Body of pancreas (tissue), 4 donors: ENCODE data around the gene KCND3.

ENCODE experiments used
- CTCF ChIP-seq, 7 experiments: fragments of 450-650 bp in 4 of 7; fragments of 200-600 bp in 3 of 7; sonication (generic) in 3 of 7; IDR thresholded peaks; one replicate each; pipeline ENCODE4 v1.5.1; 2016 to 2019; ENCODE audit warnings: antibody characterized with exemption in 7 of 7
- POLR2A ChIP-seq, 3 donors: fragments of 450-650 bp; IDR thresholded peaks; one replicate each; pipeline ENCODE4 v1.6.1; 2016; ENCODE audit warnings: antibody characterized with exemption in 3 of 3, mild to moderate bottlenecking in 2 of 3

GRCh38 chr1:111878091-111878490 lies 111.4 kb downstream of the KCND3 start:
- TF ChIP-seq POLR2A (IDR thresholded peaks at IDR 0.05): no peak
- TF ChIP-seq CTCF (IDR thresholded peaks at IDR 0.05): no peak
